GM19025 (cell line): ENCODE data around the gene CIAPIN1.

Source experiments
- ATAC-seq: cut with Tn5 transposase; IDR thresholded peaks from one replicate; pipeline ENCODE4 v1.9.1; 2021; ENCODE audit warnings: mild to moderate bottlenecking, low read depth, moderate library complexity; ENCODE audit not compliant: unreplicated experiment

Gene CIAPIN1

GRCh38 chr16:57447186-57447962 lies at the start of gene CIAPIN1, which contains the start of gene COQ9:
Gene CIAPIN1, minus strand, starts transcription at chr16:57447385. Its CDS starts 6,457 bp downstream, at chr16:57440928.
Gene COQ9, plus strand, starts transcription at chr16:57447479. Its CDS starts 27 bp downstream, at chr16:57447506.
- peak; percentile 99 for ATAC-seq

- no peak for ATAC-seq
These were observed 46.6 kb upstream of the CIAPIN1 start for GRCh38 chr16:57493767-57494166.

GRCh38 chr16:57489229-57489628 lies 42.0 kb upstream of the CIAPIN1 start:
- no peak for ATAC-seq

GRCh38 chr16:57486858-57487834 lies 40.0 kb upstream of the CIAPIN1 start:
- no peak for ATAC-seq

- peak; percentile 96 for ATAC-seq
These were observed 39.0 kb upstream of the CIAPIN1 start, which contains the start of gene DOK4 for GRCh38 chr16:57485916-57486857. Gene DOK4, minus strand, starts transcription at chr16:57486493. Its CDS starts 6,986 bp downstream, at chr16:57479507.

GRCh38 chr16:57485091-57485915 lies 38.1 kb upstream of the CIAPIN1 start:
- ATAC-seq, result no peak

GRCh38 chr16:57484515-57485005 lies 37.4 kb upstream of the CIAPIN1 start:
- no peak for ATAC-seq

GRCh38 chr16:57483725-57484514 lies 36.7 kb upstream of the CIAPIN1 start:
- no peak for ATAC-seq

- ATAC-seq, result no peak
These were observed 35.8 kb upstream of the CIAPIN1 start for GRCh38 chr16:57482845-57483545.

GRCh38 chr16:57481421-57481820 lies 34.2 kb upstream of the CIAPIN1 start:
- no peak for ATAC-seq

GRCh38 chr16:57480754-57481230 lies 33.6 kb upstream of the CIAPIN1 start:
- no peak for ATAC-seq

GRCh38 chr16:57479976-57480753 lies 33.0 kb upstream of the CIAPIN1 start:
- no peak for ATAC-seq

GRCh38 chr16:57479205-57479975 lies 32.2 kb upstream of the CIAPIN1 start:
- no peak for ATAC-seq

GRCh38 chr16:57478396-57479204 lies 31.4 kb upstream of the CIAPIN1 start:
- ATAC-seq, result no peak
